HUES64 (cell line): Measurements from ENCODE around the gene PPP1CA.

Experiments
- H3K27ac ChIP-seq: 2 replicates; pipeline ENCODE4 v1.7.0; 2013; ENCODE audit warnings: low read depth, low read length, inconsistent platforms
- H3K27me3 ChIP-seq: 2 replicates; pipeline ENCODE4 v1.6.1; 2013; ENCODE audit warnings: mild to moderate bottlenecking, low read length; ENCODE audit not compliant: insufficient read depth
- H3K36me3 ChIP-seq: 2 replicates; pipeline ENCODE4 v1.6.1; 2013; ENCODE audit warnings: mild to moderate bottlenecking, low read length; ENCODE audit not compliant: insufficient read depth
- H3K4me1 ChIP-seq: 2 replicates; pipeline ENCODE4 v1.6.1; 2013; ENCODE audit warnings: mild to moderate bottlenecking, low read length, moderate library complexity; ENCODE audit not compliant: insufficient read depth
- H3K4me3 ChIP-seq: 2 replicates; pipeline ENCODE4 v1.5.1; 2013; ENCODE audit warnings: mild to moderate bottlenecking, low read length, moderate library complexity
- H3K9ac ChIP-seq: 2 replicates; pipeline ENCODE4 v1.6.1; 2013; ENCODE audit warnings: mild to moderate bottlenecking, low read depth, low read length
- H3K9me3 ChIP-seq: 2 replicates; pipeline ENCODE4 v1.6.1; 2013; ENCODE audit warnings: low read depth, low read length; ENCODE audit not compliant: insufficient read depth
- WGBS: fragments of 150-250, 120-280 bp; methylation state at CpG from one replicate; pipeline ENCODE4 v1.1.7; 2013; ENCODE audit warnings: missing lambda C conversion rate; 5-methylcytosine and 5-hydroxymethylcytosine counted together

Gene PPP1CA

DNA sequence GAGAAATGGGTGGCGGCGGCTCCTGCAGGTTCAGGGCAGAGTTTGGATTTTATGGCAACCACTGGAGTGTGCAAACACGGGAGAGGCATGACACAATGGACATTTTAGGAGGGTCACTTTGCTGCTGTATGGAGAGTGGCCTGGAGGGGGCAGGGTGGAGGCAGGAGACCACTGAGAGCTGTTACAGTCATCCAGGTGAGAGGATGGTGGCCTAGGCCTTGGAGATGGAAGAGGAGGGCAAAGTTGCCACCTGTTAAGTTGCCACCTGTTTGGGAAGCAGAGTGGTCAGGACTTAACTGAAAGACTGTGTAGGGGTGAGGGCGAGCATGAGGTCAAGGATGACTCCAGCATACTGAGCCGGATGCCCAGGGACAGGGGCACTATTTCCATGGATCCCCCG, 12.2 kb downstream of the PPP1CA start:
- Histone ChIP-seq H3K4me1 (peaks cover 8% of the 10 kb centered on the region), H3K27ac (no peak overlapping the region)

DNA sequence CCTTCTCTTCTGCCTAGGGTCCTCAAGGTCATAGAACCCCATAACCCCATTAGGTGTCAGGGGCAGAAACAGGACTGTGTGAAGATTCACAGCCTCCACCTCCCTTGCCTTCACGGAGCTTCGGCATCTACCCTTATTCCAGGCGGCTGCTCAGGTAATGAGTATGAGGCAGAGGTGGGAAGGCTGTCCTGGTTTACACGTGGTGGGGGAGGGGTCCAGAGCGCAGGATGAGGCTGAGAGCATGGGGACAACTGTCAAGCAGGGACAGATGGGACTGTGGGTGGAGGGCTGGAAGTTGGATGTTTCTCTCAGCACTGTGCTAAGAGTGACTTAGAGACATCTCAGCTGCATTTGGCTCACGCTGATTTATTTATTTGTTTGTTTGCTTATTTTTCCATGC, 14.1 kb downstream of the PPP1CA start:
- whole genome bisulfite sequencing = 70% methylated on average over 6 of the region's 6 CpGs
- Histone ChIP-seq H3K4me1 (peaks cover 8% of the 10 kb centered on the region), H3K4me3 (no peak overlapping the region), H3K27ac (no peak overlapping the region), H3K9me3 (no peaks in the 10 kb centered on the region), H3K27me3 (0 out of 2 replicates have a peak, but pooled peaks cover 5% of the 10 kb centered on the region), H3K9ac (no peak overlapping the region), H3K36me3 (no peaks in the 10 kb centered on the region)

More for the DNA sequence above, 12.2 kb downstream of the PPP1CA start:
- no peak overlapping the region for H3K4me3 ChIP-seq
- H3K27me3 ChIP-seq = 0 out of 2 replicates have a peak, but pooled peaks cover 4% of the 10 kb centered on the region
- WGBS = 68% methylated on average over 5 of the region's 6 CpGs
- H3K9me3 ChIP-seq = no peaks in the 10 kb centered on the region
- no peak overlapping the region for H3K9ac ChIP-seq
- no peaks in the 10 kb centered on the region for H3K36me3 ChIP-seq

DNA sequence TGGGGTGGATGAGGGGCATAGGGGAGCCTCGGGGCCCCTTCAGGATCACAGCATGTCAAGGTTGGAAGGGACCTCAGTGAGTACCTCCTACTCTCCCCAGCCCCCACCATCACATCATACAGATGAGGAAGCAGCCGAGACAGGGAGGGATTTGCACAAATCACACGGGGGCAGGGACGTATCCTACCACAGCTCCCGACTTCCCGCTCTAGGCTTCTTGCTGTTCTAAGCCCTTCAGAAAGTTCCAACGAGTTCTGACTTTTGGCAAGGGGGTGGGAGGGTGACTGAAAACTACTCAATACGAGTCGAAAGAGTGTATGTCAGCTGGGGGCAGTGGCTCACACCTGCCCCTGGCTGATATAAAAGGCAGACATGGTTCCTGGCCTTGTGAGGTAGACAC, 14.6 kb downstream of the PPP1CA start:
- Histone ChIP-seq H3K27ac (no peak overlapping the region), H3K4me3 (no peak overlapping the region), H3K36me3 (no peaks in the 10 kb centered on the region), H3K9me3 (no peaks in the 10 kb centered on the region), H3K4me1 (peaks cover 8% of the 10 kb centered on the region), H3K9ac (no peak overlapping the region), H3K27me3 (0 out of 2 replicates have a peak, but pooled peaks cover 5% of the 10 kb centered on the region)
- 32% methylated on average over 9 of the region's 9 CpGs for WGBS

DNA sequence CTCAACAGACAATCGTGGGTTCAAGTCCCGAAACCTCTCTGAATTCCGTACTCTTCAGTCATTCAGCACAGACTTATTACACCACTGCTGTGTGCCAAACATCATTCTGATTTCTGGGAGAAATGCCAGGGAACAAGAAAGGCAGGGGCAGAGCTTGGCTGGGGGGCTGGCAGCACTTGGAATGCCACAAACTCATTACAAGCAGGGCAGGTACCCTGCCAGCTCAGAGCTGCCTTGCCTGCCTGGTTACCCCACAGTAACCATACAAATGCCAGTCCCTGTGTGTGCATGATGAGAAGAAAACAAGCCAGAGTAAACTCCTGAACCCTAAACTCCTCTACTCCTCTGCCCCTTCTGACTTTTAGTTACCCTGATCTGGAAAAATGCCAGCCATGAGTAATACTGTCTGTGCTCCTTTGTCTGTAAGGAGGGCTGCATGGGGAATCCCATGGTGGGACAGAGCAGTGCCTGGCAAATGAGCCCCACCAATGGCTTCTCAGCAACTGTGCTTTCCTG, 16.7 kb downstream of the PPP1CA start:
- H3K9ac ChIP-seq = no peak overlapping the region; the same call in 1 of the 2 replicates
- H3K36me3 ChIP-seq = no peaks in the 10 kb centered on the region
- H3K4me1 ChIP-seq = peaks cover 8% of the 10 kb centered on the region
- WGBS = 93% methylated on average over 3 of the region's 3 CpGs
- H3K4me3 ChIP-seq = no peak overlapping the region
- no peak overlapping the region for H3K27ac ChIP-seq
- H3K9me3 ChIP-seq = no peaks in the 10 kb centered on the region
- 0 out of 2 replicates have a peak, but pooled peaks cover 5% of the 10 kb centered on the region for H3K27me3 ChIP-seq

DNA sequence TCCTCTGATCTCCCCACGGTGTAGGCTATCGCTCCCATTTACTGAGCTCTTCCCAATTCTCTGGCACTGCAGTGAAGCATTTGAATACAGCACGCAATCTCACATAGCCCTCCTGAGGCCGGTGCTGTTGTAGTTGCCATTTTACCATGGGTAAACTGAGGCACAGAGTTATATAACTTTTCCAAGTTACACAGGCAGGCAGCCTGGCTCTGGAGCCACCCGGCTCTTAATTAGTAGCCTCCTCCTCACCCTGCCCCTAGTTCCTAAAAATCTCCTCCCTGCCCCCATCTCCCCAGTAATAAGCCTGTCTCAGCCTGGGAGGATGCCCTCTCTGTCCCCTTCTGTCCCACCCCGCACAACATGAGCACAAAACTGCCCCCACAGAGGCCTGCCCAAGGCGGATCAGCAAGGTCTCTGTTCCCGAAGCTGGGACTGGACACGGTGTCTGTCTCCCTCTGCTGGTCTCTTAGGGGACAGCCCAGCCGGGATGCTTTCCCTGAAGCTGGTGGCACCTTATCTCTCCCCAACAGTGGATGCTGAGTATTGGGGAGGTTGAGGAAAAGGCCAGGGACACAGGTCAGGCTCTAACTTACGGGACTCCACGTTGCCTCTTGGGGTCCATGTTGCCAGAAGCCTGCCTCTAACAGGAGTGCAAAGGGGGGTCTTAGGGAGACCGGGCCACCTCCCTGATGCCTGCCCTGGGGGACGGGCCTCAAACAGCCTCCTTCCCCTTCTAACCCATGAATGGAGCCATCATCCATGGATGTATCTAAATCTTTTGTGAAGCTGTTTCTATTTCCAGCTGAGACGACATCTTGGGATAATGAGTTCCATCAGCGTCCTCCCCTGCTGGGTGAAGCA, 19.2 kb downstream of the PPP1CA start:
- H3K9ac ChIP-seq = no peak overlapping the region
- WGBS = 44% methylated on average over 16 of the region's 16 CpGs
- H3K36me3 ChIP-seq = no peaks in the 10 kb centered on the region
- H3K27me3 ChIP-seq = peaks cover 9% of the 10 kb centered on the region
- H3K4me1 ChIP-seq = peaks cover 13% of the 10 kb centered on the region
- H3K4me3 ChIP-seq = no peak overlapping the region
- no peak overlapping the region for H3K27ac ChIP-seq
- H3K9me3 ChIP-seq = no peaks in the 10 kb centered on the region

DNA sequence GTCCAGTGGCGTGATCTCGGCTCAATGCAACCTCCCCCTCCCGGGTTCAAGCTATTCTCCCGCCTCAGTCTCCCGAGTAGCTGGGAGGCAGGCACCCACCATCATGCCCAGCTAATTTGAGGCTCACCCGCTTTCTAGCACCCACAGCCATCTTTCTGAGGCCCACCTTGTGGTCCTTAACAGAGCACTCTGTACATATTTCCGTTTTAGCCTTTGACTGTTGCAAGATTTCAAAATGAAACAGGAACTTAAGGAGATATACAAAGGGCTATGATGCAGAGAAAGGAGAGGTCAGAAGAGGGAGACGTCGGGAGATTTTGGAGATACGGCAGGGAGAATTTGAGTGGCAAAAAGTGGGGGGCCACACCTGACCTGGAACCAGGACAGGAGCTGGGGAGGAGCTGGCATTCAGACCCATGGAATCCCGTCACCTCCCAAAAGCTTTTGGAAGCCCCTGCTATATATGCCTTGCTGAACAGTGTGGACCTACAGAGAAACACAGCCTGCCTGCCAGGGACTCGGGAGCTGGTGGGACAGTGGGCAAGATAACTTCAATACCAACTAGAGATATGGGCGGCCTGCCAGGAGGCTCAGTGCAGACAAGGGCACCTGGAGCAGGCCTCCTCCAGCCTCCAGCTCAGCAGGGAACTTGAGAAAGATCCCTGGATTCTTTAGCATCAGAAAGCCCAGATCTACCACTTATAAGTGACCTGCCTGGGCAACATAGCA, 20.2 kb downstream of the PPP1CA start:
- Histone ChIP-seq H3K4me3 (no peak overlapping the region), H3K9ac (no peak overlapping the region), H3K27ac (no peak overlapping the region)

DNA sequence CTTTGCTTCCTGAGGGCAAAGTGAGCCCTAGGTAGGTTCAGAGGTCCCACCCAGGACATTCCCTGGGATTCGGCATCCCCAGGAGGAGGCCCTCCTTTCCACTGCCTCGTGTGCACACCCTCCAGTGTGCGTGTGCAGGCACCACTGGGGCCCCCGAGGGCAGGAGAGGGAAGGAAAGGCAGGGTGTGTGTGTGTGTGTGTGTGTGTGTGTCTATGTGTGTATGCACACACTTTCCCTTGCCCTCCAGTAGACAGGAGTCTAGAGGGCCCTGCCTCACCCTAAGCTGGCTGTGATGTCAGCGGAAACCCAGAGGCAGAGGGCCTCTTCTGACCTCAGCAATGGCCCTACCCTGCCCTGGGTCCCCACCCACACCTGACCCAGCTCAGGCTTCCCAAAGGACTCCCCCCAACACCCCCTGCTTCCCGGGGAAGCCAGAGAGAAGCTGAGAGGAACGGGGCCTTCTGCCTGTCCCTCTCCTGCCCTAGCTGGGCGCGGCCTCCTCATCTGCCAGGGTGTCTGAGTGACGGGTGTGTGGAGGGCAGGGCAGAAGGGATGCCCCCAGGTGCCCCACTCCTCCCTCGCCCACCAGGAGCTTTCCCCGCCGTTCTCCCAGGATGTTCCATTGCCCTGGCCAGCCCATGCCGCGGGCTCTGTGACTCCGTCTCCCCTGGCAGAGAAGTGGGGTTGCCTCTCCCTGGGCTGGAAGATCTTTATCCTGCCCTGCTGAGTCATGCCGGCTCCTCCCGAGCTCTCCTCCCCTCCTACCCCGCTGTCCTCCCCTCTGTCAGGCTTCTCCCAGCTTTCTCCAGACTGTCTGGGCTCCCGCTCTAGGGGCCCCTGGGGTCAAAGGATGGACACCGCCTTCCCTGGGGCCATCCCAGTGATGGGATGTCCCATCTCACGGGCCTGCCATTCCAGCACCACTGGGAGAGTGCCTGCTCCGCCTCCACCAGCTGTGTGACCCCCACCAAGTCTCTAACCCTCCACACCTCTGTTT, 22.3 kb downstream of the PPP1CA start:
- no peak overlapping the region for H3K9ac ChIP-seq
- no peak overlapping the region for H3K4me3 ChIP-seq
- peaks cover 26% of the 10 kb centered on the region for H3K27me3 ChIP-seq
- no peaks in the 10 kb centered on the region for H3K36me3 ChIP-seq
- 72% methylated on average over 23 of the region's 23 CpGs for WGBS
- H3K9me3 ChIP-seq = no peaks in the 10 kb centered on the region
- peaks cover 17% of the 10 kb centered on the region for H3K4me1 ChIP-seq
- H3K27ac ChIP-seq = no peak overlapping the region

More for the DNA sequence above, 20.2 kb downstream of the PPP1CA start:
- Histone ChIP-seq H3K4me1 (peaks cover 7% of the 10 kb centered on the region; the same call in 1 of the 2 replicates), H3K9me3 (no peaks in the 10 kb centered on the region), H3K27me3 (peaks cover 20% of the 10 kb centered on the region), H3K36me3 (no peaks in the 10 kb centered on the region)
- WGBS = 88% methylated on average over 13 of the region's 13 CpGs

DNA sequence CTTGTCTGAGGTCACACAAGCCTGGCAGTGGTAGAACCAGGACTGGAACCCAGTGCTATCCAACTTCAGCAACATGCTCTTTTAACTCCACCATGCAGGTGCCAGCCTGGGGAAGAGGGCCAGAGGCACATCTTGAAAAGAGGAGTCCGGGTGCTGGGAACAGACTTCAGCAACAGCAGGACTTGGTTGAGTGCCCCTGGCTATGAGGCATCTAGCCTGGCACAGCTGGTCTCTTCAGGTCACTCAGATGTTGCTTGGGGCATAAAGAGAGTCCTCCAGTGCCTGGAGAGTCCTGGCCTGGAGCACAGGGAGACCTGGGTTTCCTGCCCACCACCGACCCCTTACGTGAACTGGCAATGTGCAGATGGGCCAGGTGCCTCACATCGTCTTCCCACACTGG, 23.1 kb downstream of the PPP1CA start:
- H3K4me1 ChIP-seq = peaks cover 17% of the 10 kb centered on the region
- peaks cover 28% of the 10 kb centered on the region for H3K27me3 ChIP-seq
- H3K27ac ChIP-seq = no peak overlapping the region
- 91% methylated on average over 4 of the region's 4 CpGs for WGBS
- H3K36me3 ChIP-seq = no peaks in the 10 kb centered on the region
- H3K9ac ChIP-seq = no peak overlapping the region
- no peaks in the 10 kb centered on the region for H3K9me3 ChIP-seq
- H3K4me3 ChIP-seq = no peak overlapping the region

DNA sequence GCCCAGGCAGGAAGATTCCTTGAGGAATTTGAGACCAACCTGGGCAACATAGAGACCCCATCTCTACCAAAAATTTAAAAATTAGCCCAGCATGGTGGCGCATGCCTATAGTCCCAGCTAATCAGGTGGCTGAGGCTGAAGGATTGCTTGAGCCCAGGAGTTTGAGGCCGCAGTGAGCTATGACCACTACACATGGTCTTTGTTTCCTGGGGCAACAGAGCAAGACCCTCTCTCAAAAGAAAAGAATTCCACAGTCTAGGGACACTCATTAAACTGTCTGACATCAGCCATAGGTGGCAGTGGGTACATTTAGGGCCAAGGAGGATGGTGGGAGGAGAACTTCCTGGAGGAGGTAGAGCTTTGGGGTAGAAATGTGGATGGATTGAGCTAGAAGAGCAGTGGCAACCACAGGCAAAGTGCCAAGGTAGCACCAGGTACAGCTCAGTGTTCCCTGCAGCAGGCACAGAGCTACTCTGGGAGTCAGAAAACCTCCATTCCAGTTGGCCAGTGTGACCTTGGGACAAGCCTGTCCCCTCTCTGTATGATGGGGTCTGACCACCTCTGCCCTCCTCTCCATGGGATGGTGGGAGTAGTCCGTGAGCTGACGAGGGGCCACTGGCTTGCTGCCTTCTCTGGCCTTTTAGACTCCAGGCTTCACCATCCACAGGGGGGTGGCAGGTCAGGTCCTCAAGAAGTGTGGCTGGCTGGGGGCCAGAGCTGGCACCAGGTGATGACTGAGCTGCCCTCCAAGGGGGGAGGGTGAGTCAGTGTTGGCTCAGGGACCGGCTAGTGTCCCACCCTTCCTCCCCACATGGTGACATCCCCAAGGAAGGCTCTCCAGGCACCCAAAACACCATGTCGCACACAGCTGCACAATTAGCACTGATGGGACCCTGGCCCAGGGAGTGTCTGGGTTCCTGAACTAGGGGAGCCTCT, 24.5 kb downstream of the PPP1CA start:
- no peak overlapping the region for H3K27ac ChIP-seq
- 89% methylated on average over 6 of the region's 6 CpGs for WGBS
- H3K9ac ChIP-seq = no peak overlapping the region
- H3K36me3 ChIP-seq = no peaks in the 10 kb centered on the region
- H3K4me3 ChIP-seq = no peak overlapping the region
- H3K9me3 ChIP-seq = no peaks in the 10 kb centered on the region
- peaks cover 30% of the 10 kb centered on the region for H3K27me3 ChIP-seq
- peaks cover 18% of the 10 kb centered on the region for H3K4me1 ChIP-seq
